VCaP (cell line): ENCODE results near the gene TNFAIP3.
"Not testable (repeated sequence)": the region's sequence is repeated elsewhere in the genome, so short reads cannot be mapped to it uniquely, and the experiment has no call there.

Source experiments
- H3K27ac ChIP-seq: fragments of 450-650 bp; 2 replicates; pipeline ENCODE4 v1.5.1; 2017
- TF ChIP-seq, protein P1 (sequence below): fragments of 450-650 bp; conservative IDR thresholded peaks from 2 replicates; pipeline ENCODE4 v1.5.1; 2017; ENCODE audit warnings: mild to moderate bottlenecking, moderate library complexity

TNFAIP3 gene

GRCh38 chr6:137893181-137893580 is 26.1 kb downstream of the TNFAIP3 start:
- no peak overlapping the region for H3K27ac ChIP-seq
- TF ChIP-seq, protein P1, sequence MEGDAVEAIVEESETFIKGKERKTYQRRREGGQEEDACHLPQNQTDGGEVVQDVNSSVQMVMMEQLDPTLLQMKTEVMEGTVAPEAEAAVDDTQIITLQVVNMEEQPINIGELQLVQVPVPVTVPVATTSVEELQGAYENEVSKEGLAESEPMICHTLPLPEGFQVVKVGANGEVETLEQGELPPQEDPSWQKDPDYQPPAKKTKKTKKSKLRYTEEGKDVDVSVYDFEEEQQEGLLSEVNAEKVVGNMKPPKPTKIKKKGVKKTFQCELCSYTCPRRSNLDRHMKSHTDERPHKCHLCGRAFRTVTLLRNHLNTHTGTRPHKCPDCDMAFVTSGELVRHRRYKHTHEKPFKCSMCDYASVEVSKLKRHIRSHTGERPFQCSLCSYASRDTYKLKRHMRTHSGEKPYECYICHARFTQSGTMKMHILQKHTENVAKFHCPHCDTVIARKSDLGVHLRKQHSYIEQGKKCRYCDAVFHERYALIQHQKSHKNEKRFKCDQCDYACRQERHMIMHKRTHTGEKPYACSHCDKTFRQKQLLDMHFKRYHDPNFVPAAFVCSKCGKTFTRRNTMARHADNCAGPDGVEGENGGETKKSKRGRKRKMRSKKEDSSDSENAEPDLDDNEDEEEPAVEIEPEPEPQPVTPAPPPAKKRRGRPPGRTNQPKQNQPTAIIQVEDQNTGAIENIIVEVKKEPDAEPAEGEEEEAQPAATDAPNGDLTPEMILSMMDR: no peak

GRCh38 chr6:137893726-137894125 is 26.7 kb downstream of the TNFAIP3 start:
- TF ChIP-seq, protein P1: no peak
- no peak overlapping the region for H3K27ac ChIP-seq

DNA sequence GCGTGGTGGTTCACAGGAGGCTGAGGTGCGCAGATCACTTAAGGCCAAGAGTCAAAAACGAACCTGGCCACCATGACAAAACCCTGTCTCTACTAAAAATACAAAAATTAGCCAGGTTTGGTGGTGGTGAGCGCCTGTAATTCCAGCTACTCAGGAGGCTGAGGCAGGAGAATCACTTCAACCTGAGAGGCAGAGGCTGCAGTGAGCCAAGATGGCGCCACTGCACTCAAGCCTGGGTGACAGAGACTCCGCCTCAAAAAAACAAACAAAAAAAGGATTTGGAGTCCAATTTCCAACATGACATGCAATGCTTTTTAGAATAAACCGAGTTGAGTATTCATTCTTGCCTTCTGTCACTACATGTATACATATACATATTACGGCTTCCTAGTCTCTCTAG is 27.3 kb downstream of the TNFAIP3 start:
- H3K27ac ChIP-seq: not testable (repeated sequence)

DNA sequence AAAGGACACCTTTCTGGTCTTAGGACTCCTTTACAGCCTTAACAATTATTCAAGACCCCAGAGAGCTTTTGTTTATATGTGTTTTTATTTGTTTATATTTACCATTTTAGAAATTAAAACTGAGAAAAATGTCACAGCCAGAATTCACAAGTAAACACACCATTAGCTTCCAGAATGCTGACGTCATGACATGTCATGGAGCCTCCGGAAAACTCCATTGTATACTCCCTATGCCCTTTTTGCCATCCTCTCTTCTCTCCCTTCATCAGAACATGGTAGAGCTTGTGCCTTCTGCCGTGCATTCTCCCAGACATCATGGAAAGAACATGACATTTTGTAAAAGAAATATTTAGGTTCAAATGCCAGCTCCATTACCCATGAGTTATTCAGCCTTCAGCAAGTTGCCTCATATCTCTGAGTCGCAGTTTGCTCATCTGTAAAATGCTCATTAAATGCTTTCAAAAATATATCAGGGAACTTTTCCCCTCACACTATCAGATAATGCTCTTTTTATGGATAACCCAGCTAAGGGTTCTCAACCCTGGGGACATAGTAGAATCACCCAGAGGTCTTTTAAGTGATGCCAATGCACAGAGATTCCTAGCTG is 27.8 kb downstream of the TNFAIP3 start:
- H3K27ac ChIP-seq: no peak overlapping the region
- TF ChIP-seq, protein P1: no peak

GRCh38 chr6:137896647-137897046 is 29.6 kb downstream of the TNFAIP3 start:
- H3K27ac ChIP-seq: no peak overlapping the region
- TF ChIP-seq, protein P1: no peak

DNA sequence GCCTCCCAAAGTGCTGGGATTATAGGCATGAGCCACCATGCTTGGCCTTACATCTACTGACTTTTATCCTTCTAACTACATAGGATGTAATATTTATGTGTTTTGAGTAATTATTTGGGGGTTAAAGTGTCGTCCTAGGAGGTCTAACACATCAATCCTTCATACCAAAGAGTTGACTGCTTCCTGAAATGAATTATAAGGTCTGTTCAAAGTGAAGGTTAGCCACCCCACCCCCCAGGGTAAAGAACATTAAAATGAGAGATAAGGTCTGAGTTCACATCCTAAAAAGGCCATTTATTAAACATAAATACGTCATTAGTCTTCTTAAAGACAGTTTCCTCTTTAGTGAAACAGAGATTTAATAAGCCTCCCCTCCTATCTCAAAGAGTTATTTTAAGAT is 33.8 kb downstream of the TNFAIP3 start:
- H3K27ac ChIP-seq: no peak overlapping the region
- TF ChIP-seq, protein P1: no peak

GRCh38 chr6:137901454-137901853 is 34.4 kb downstream of the TNFAIP3 start:
- H3K27ac ChIP-seq: no peak overlapping the region
- TF ChIP-seq, protein P1: no peak

DNA sequence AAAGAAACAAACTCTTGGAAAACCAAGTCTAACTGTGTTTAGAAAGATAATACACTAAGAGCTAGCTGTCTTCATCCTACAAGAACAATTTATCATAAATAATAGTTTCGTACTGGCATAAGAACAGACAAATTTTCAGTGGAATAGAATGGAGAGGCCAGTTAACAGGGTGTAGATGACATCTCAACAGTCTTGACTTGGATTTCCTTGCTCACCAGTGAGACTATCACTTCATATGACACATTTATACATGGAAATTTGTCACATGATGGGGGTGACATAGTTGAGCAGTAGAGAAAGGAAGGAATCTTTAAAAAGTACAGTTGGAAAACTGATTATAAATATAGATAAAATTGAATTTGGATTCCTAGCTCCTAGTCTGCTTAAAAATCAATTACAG is 35.6 kb downstream of the TNFAIP3 start:
- H3K27ac ChIP-seq: no peak overlapping the region
- TF ChIP-seq, protein P1: no peak
